Measurements from ENCODE around the gene CDH2.

Gene CDH2

GRCh38 chr18:28041366-28041765, 135.6 kb downstream of the CDH2 start:
- no peak overlapping the region for H3K4me3 ChIP-seq (ENCODE audit: low read length)
- TF ChIP-seq ZNF274 (IDR thresholded peaks at IDR 0.05; ENCODE audit: low read depth, low read length): no peak

DNA sequence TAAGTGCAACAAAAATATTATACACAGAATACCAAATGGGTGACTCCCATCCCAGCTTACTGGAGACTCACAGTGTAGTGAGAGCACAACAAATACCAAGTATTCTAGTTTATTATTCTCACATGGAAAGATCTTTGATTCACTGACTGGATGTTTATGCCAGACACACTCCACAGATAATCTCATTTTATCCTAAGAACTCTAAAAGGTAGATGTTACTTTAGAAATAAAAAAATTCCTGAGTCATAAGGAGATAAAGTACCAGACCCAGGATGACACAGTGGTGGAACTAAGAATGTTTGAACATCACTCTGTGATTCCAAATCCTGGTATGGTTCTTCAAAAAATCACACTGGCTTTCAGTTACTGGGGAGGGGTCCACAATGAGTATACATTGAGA, 136.2 kb downstream of the CDH2 start:
- H3K4me3 ChIP-seq (ENCODE audit: low read length): no peak overlapping the region
- TF ChIP-seq ZNF274 (IDR thresholded peaks at IDR 0.05; ENCODE audit: low read depth, low read length): no peak

- H3K4me3 ChIP-seq (ENCODE audit: low read length): no peak overlapping the region
- no peak for TF ChIP-seq ZNF274 (IDR thresholded peaks at IDR 0.05; ENCODE audit: low read depth, low read length)
These were observed 136.7 kb downstream of the CDH2 start for GRCh38 chr18:28040211-28040610.

DNA sequence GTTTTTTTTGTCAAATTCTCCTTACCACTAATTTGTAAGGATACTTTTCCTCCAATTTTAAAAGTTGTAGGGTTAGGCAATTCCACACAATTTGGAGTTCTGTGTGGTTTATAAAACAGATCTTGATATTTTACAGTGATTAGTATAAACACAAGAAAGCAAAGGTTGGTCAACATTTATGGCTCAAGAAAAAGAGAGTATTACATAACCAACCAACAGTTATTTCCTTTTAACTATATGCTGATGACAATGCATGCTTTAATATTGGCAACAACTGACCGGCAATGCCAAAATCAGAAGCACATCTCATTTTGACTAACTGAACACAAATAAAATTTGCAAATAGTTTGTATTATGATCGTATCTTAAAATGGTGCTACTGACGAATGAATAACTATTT, 137.2 kb downstream of the CDH2 start:
- TF ChIP-seq ZNF274 (IDR thresholded peaks at IDR 0.05; ENCODE audit: low read depth, low read length): no peak

GRCh38 chr18:28039078-28039477, 137.9 kb downstream of the CDH2 start:
- TF ChIP-seq ZNF274 (IDR thresholded peaks at IDR 0.05; ENCODE audit: low read depth, low read length): no peak
- H3K4me3 ChIP-seq (ENCODE audit: low read length): no peak overlapping the region

More for the DNA sequence above, 137.2 kb downstream of the CDH2 start:
- H3K4me3 ChIP-seq (ENCODE audit: low read length): no peak overlapping the region

- TF ChIP-seq ZNF274 (IDR thresholded peaks at IDR 0.05; ENCODE audit: low read depth, low read length): no peak
These were observed 140.4 kb downstream of the CDH2 start for GRCh38 chr18:28036488-28036887.

DNA sequence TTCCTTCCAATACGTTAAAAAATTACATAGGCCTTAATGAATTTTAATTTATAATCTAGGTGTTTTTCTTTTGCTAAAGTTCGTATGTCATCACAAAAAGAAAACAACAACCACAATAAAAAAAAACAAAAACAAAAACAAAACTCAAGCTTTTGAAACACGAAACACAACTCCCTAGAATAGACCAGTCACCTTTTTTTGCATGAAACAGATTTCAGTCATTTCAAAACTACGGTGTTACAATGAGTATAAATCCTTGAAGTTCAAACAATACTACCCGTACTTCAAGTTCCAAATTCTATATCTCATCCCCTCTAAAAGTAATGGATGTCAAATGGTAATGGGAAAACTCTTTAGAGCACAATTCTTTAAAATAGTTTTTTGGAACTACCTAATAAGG, 142.4 kb downstream of the CDH2 start:
- no peak overlapping the region for H3K4me3 ChIP-seq (ENCODE audit: low read length)
- TF ChIP-seq ZNF274 (IDR thresholded peaks at IDR 0.05; ENCODE audit: low read depth, low read length): no peak

More at GRCh38 chr18:28036488-28036887, 140.4 kb downstream of the CDH2 start:
- no peak overlapping the region for H3K4me3 ChIP-seq (ENCODE audit: low read length)

DNA sequence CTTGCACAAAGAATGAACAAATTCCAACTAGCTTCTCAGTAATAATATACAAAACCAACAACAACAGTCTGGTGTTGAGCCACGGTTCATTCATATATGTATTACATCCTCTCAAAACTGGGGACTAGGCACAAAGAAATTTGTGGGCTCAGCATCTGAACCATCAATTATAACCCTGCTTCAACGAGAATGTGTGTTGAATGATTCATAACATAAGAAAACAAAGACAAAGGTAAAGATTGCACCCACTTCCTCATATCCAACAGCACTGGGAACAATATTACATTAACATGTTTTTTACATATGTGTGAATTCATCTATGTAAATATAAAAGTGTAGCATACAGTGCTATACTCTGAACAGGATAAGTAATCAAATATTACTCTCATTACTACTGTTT, 144.8 kb downstream of the CDH2 start:
- TF ChIP-seq ZNF274 (IDR thresholded peaks at IDR 0.05; ENCODE audit: low read depth, low read length): no peak
- H3K4me3 ChIP-seq (ENCODE audit: low read length): no peak overlapping the region

- no peak for TF ChIP-seq ZNF274 (IDR thresholded peaks at IDR 0.05; ENCODE audit: low read depth, low read length)
- H3K4me3 ChIP-seq (ENCODE audit: low read length): no peak overlapping the region
These were observed 146.5 kb downstream of the CDH2 start for GRCh38 chr18:28030458-28030857.

DNA sequence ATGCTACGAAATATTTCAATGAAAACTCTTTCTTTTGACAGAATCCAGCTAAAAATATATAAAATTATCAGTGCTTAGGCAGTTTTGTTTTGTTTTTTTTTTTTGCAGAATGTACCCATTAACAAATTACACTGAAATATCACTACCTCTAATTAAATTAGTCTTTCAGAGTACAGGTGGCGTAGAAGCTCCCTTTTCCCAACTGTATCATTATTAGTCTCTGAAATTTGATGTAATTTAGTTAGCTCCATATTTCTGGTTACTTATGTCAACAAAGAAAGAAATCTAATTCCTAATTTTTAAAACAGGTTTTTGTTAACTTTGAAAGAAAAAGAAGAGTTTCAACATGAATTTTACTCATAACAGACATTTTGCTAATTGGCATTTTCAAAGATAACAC, 149.2 kb downstream of the CDH2 start:
- TF ChIP-seq ZNF274 (IDR thresholded peaks at IDR 0.05; ENCODE audit: low read depth, low read length): no peak
- no peak overlapping the region for H3K4me3 ChIP-seq (ENCODE audit: low read length)

- TF ChIP-seq ZNF274 (IDR thresholded peaks at IDR 0.05; ENCODE audit: low read depth, low read length): no peak
- H3K4me3 ChIP-seq (ENCODE audit: low read length): no peak overlapping the region
These were observed 157.4 kb downstream of the CDH2 start for GRCh38 chr18:28019425-28020108.

DNA sequence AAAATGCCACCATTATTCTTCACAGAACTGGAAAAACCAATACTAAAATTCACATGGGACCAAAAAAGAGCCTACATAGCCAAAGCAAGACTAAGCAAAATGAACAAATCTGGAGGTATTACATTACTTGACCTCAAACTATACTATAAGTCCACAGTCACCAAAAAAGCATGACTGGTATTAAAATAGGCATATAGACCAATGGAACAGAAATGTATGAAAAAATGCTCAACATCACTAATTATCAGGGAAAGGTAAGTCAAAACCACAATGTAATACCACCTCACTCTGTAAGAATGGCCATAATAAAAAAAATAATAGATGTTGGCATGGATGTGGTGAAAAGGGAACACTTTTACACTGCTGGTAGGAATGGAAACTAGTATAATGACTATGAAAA, 158.6 kb downstream of the CDH2 start:
- H3K4me3 ChIP-seq (ENCODE audit: low read length): no peak overlapping the region

DNA sequence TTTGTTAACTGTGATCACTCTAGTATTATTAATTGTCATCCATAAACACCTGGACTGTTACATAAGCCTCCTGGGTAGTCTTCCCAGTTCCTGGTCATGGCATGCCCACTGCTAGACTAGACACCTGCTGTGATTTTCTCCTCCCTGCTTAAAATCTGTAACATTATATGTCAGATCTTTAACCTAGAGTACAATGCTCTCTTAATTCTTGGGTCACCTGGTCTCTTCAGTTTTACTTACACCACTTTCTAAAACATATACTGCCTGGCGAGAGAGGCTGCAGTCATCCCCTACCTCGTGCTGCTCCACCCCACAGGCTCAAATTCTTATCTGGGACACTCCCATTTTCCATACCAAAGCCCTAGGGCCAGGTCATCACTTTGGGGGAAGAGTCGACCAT, 161.3 kb downstream of the CDH2 start:
- H3K4me3 ChIP-seq (ENCODE audit: low read length): no peak overlapping the region
- TF ChIP-seq ZNF274 (IDR thresholded peaks at IDR 0.05; ENCODE audit: low read depth, low read length): no peak

More for the DNA sequence above, 158.6 kb downstream of the CDH2 start:
- TF ChIP-seq ZNF274 (IDR thresholded peaks at IDR 0.05; ENCODE audit: low read depth, low read length): no peak

GRCh38 chr18:28013066-28013465, 163.9 kb downstream of the CDH2 start:
- no peak for TF ChIP-seq ZNF274 (IDR thresholded peaks at IDR 0.05; ENCODE audit: low read depth, low read length)
- no peak overlapping the region for H3K4me3 ChIP-seq (ENCODE audit: low read length)

DNA sequence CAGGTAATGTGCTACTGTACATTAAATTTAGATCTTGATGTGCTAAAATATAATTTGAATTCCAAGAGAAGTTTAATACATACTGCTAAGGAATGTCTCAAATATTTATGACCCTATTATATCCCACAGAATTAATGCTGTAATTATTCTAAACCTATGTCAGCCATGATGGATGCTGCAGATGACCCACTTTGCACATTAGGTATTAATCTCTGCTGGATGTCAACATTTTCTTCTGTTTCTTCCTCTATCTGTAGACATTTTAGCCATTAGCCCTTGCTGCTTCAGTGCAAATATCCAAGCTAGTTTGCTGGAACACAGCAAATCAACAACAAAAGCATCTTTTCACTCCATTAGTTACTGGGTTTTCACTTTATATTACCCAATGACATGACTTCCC, 164.6 kb downstream of the CDH2 start:
- TF ChIP-seq ZNF274 (IDR thresholded peaks at IDR 0.05; ENCODE audit: low read depth, low read length): no peak
- H3K4me3 ChIP-seq (ENCODE audit: low read length): no peak overlapping the region

GRCh38 chr18:28009589-28009988, 167.3 kb downstream of the CDH2 start:
- TF ChIP-seq ZNF274 (IDR thresholded peaks at IDR 0.05; ENCODE audit: low read depth, low read length): no peak
- no peak overlapping the region for H3K4me3 ChIP-seq (ENCODE audit: low read length)
